Esophagus squamous epithelium (tissue), 4 donors: ENCODE results near the gene SLC26A11.

Source experiments
- POLR2A ChIP-seq, 4 donors: fragments of 450-650 bp; IDR thresholded peaks; one replicate each; pipeline ENCODE4 v1.6.1; 2017; ENCODE audit warnings: antibody characterized with exemption in 4 of 4, mild to moderate bottlenecking in 4 of 4, moderate library complexity in 3 of 4
- TF ChIP-seq, protein P1 (sequence below), 6 experiments: fragments of 450-650 bp in 4 of 6; fragments of 200-600 bp in 2 of 6; sonication (generic) in 2 of 6; IDR thresholded peaks; one replicate each; pipeline ENCODE4 v1.5.1; 2016 to 2019; ENCODE audit warnings: antibody characterized with exemption in 6 of 6, mild to moderate bottlenecking in 4 of 6, moderate library complexity in 4 of 6

GRCh38 chr17:80210348-80211108 is 9.7 kb upstream of the SLC26A11 start:
- TF ChIP-seq POLR2A (IDR thresholded peaks at IDR 0.05) = no peak
- TF ChIP-seq, protein P1, sequence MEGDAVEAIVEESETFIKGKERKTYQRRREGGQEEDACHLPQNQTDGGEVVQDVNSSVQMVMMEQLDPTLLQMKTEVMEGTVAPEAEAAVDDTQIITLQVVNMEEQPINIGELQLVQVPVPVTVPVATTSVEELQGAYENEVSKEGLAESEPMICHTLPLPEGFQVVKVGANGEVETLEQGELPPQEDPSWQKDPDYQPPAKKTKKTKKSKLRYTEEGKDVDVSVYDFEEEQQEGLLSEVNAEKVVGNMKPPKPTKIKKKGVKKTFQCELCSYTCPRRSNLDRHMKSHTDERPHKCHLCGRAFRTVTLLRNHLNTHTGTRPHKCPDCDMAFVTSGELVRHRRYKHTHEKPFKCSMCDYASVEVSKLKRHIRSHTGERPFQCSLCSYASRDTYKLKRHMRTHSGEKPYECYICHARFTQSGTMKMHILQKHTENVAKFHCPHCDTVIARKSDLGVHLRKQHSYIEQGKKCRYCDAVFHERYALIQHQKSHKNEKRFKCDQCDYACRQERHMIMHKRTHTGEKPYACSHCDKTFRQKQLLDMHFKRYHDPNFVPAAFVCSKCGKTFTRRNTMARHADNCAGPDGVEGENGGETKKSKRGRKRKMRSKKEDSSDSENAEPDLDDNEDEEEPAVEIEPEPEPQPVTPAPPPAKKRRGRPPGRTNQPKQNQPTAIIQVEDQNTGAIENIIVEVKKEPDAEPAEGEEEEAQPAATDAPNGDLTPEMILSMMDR (IDR thresholded peaks at IDR 0.05) = no peak
